GM23338 (cell line): Measurements from ENCODE around the gene CREBL2.

Experiments used
- CREB1 ChIP-seq: fragments of 250-450 bp; sonication (Bioruptor Pico); IDR thresholded peaks from 2 replicates; pipeline ENCODE4 v1.5.0; 2020; ENCODE audit warnings: low read depth, mild to moderate bottlenecking, moderate library complexity
- EZH2 ChIP-seq: fragments of 200-600 bp; sonication (generic); IDR thresholded peaks from one replicate; pipeline ENCODE4 v1.8.0; 2017; ENCODE audit warnings: antibody characterized with exemption, mild to moderate bottlenecking, low read depth; ENCODE audit not compliant: unreplicated experiment
- EZH2phosphoT487 ChIP-seq: fragments of 200-600 bp; sonication (generic); IDR thresholded peaks from one replicate; pipeline ENCODE4 v1.8.1; 2018; ENCODE audit warnings: antibody characterized with exemption; ENCODE audit not compliant: unreplicated experiment
- NANOG ChIP-seq: IDR thresholded peaks from 2 replicates; pipeline ENCODE4 v1.6.1; 2016; ENCODE audit warnings: antibody characterized with exemption, borderline replicate concordance
- POLR2AphosphoS5 ChIP-seq: IDR thresholded peaks from 2 replicates; pipeline ENCODE4 v1.6.1; 2016; ENCODE audit warnings: antibody characterized with exemption, low read depth
- TF ChIP-seq, protein P1 (sequence below), 2 experiments: fragments of 200-600 bp in 1 of 2; sonication (generic) in 1 of 2; conservative IDR thresholded peaks; 2 replicates each; pipeline versions ENCODE4 v1.5.1 to v1.6.1; 2016 to 2017; ENCODE audit warnings: antibody characterized with exemption in 2 of 2, low read depth in 2 of 2, mild to moderate bottlenecking in 2 of 2, moderate library complexity in 1 of 2
- TF ChIP-seq, protein P2 (sequence below): IDR thresholded peaks from one replicate; pipeline ENCODE4 v1.6.1; 2018; ENCODE audit warnings: antibody characterized with exemption; ENCODE audit not compliant: unreplicated experiment

DNA sequence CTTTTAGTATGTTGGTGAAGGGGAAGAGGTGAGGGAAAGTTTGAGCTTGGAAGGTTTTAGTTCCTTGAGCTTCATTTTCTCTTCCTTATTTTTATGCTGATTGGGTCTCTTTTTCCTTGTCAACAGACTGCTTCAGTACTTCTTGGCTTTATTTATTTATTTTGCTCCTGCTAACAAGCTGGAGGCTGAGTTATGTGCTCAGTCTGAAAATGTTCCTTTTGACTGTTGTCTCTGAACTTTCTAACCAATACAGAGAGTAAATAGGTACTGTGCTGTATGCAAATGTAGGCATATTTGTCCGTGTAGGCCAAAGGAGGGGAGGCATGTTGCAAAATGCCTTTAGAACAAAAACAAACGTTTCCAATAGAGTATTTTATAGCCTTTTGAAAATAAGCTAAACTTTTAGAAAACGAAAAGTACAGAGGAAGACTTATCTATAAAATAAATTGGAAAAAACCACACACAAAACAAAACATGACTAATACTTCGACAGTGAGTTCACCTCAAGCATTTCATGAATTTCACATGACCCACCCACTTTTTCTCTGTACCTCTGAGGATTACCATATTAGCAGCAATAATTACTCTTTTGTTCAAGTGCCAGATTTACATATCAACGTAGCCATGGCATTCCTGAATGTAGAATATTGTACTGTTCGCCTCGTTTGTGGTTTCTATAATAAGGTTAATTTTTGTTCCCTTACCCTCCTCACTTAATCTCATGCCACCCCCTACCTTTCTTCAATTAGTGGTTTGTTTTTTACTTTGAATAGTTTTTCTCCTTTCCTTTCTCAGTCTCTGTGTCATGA, 4.7 kb upstream of the CREBL2 start:
- TF ChIP-seq, protein P1, sequence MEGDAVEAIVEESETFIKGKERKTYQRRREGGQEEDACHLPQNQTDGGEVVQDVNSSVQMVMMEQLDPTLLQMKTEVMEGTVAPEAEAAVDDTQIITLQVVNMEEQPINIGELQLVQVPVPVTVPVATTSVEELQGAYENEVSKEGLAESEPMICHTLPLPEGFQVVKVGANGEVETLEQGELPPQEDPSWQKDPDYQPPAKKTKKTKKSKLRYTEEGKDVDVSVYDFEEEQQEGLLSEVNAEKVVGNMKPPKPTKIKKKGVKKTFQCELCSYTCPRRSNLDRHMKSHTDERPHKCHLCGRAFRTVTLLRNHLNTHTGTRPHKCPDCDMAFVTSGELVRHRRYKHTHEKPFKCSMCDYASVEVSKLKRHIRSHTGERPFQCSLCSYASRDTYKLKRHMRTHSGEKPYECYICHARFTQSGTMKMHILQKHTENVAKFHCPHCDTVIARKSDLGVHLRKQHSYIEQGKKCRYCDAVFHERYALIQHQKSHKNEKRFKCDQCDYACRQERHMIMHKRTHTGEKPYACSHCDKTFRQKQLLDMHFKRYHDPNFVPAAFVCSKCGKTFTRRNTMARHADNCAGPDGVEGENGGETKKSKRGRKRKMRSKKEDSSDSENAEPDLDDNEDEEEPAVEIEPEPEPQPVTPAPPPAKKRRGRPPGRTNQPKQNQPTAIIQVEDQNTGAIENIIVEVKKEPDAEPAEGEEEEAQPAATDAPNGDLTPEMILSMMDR (conservative IDR thresholded peaks at IDR 0.05; ENCODE audit: low read depth in 2 of 2) = no peak
- no peak for TF ChIP-seq EZH2phosphoT487
- no peak for TF ChIP-seq EZH2
- TF ChIP-seq CREB1 (CRISPR knock-in tag) = no peak
- TF ChIP-seq POLR2AphosphoS5 = no peak
- no peak for TF ChIP-seq NANOG
- TF ChIP-seq, protein P2, sequence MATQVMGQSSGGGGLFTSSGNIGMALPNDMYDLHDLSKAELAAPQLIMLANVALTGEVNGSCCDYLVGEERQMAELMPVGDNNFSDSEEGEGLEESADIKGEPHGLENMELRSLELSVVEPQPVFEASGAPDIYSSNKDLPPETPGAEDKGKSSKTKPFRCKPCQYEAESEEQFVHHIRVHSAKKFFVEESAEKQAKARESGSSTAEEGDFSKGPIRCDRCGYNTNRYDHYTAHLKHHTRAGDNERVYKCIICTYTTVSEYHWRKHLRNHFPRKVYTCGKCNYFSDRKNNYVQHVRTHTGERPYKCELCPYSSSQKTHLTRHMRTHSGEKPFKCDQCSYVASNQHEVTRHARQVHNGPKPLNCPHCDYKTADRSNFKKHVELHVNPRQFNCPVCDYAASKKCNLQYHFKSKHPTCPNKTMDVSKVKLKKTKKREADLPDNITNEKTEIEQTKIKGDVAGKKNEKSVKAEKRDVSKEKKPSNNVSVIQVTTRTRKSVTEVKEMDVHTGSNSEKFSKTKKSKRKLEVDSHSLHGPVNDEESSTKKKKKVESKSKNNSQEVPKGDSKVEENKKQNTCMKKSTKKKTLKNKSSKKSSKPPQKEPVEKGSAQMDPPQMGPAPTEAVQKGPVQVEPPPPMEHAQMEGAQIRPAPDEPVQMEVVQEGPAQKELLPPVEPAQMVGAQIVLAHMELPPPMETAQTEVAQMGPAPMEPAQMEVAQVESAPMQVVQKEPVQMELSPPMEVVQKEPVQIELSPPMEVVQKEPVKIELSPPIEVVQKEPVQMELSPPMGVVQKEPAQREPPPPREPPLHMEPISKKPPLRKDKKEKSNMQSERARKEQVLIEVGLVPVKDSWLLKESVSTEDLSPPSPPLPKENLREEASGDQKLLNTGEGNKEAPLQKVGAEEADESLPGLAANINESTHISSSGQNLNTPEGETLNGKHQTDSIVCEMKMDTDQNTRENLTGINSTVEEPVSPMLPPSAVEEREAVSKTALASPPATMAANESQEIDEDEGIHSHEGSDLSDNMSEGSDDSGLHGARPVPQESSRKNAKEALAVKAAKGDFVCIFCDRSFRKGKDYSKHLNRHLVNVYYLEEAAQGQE = no peak
